Measurements from ENCODE around the gene CASP10. TPM values are rescaled to one million over a fixed set of nuclear protein-coding genes. Genes with fewer than 3 reads are reported as not detected.

Gene CASP10
- total and polyA plus RNA-seq, 9 of the 15 experiments (the other 6 are each of a cell fraction or from before 2014, with no cell fraction given) = 7.1 to 20.4 (median 10.8) TPM

DNA sequence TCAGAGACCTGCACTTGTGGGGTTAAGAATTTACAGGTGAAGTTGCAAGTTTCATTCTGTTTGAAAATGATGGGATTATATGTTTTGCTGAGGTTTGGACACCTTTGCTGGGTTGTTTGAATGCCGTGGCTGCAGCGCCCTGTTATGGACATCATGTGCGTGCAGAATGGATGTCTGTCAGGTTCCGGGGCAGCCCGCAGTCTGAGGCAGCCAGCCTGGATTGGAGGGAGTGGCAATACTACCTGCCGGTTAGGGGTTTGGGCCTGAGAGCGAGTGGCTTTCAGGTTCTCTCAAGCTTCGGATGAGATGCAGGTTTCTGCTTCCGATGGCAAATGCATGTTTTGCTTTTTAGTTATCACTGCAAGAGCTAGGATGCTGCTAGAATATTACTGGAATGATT lies 78.5 kb downstream of the CASP10 start (continued):
- no peak for TF ChIP-seq RAD51 (IDR thresholded peaks at IDR 0.05; ENCODE audit: borderline replicate concordance, low read depth)

DNA sequence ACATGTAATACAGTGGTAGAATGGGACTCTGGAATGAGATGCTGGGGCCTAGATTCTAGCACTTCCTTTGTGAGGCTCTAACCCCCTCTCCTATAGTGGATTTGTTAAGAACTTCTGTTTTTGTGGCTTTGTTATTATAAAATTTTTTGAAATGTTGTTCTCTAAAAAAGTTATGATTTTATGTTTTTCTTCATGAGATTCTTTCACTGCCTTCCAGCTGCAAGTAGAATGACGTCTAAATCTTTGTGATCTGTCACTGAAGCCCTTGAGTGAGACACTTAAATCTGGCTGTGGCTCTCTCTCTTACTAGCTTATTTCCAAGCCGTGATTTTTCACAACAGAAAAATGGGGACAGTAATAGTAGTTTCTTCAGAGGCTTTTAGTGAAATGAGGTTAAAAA lies 79.0 kb downstream of the CASP10 start:
- Histone ChIP-seq H4K20me1 (replicated peaks; ENCODE audit: control insufficient read depth, insufficient read depth, low read length) (no peaks in the 10 kb centered on the region), H3K4me2 (ENCODE audit: insufficient read depth, low read length) (peak overlapping the region; percentile 67), H3K9ac (ENCODE audit: insufficient read depth in 1 of 2, low read depth in 2 of 2, low read length in 2 of 2) (no peak overlapping the region), H3K79me2 (ENCODE audit: control insufficient read depth, insufficient read depth, low read length) (peaks cover 68% of the 10 kb centered on the region), H3K27me3 (ENCODE audit: control insufficient read depth in 2 of 2, insufficient read depth in 2 of 2, low read length in 2 of 2) (no peaks in the 10 kb centered on the region), H3K4me3 (peak overlapping the region; percentile 30), H3K9me3 (replicated peaks; ENCODE audit: control insufficient read depth, insufficient read depth, low read depth, low read length) (no peaks in the 10 kb centered on the region), H2AFZ (ENCODE audit: low read depth, low read length) (no peak overlapping the region), H3K9me1 (ENCODE audit: control insufficient read depth, insufficient read depth, low read length) (no peaks in the 10 kb centered on the region), H3K27ac (ENCODE audit: extremely low read depth, low read depth, low read length) (no peak overlapping the region), H3K4me1 (replicated peaks in 1 of 2; ENCODE audit: control insufficient read depth in 2 of 2, insufficient read depth in 2 of 2, low read length in 2 of 2) (peaks cover 14 to 26% of the 10 kb centered on the region in 2 experiments), H3K36me3 (ENCODE audit: control insufficient read depth, insufficient read depth, low read length) (no peaks in the 10 kb centered on the region)
- WGBS (ENCODE audit: insufficient coverage, low coverage, missing lambda C conversion rate) = 31% methylated on average over 2 of the region's 2 CpGs
- ChIA-PET POLR2A (interaction anchor here (1.2 kb wide), 1 partner anchor 13 kb away, joined by 3 read pairs; no protein-coding TSS in a partner anchor), CTCF (ENCODE audit: low intra/inter-chr PET ratio) (no interaction called here)
- DNase-seq (ENCODE audit: extremely low read depth in 1 of 4, low spot score in 3 of 4) = no peak
- no peak for ATAC-seq
- no peak for FAIRE-seq
- intact Hi-C loops (cut with micrococcal nuclease) = no loop called here
- in situ Hi-C loops (cut with MboI) = no loop called here
- BruUV-seq (replicated peaks) = no TSS peak
- TF ChIP-seq KDM1A (IDR thresholded peaks at IDR 0.05) (peak; percentile 36 to 38; a peak in 1 of 4 replicates), FIP1L1 (IDR thresholded peaks at IDR 0.05; ENCODE audit: low read depth, low read length, poor library complexity, severe bottlenecking) (no peak)

DNA sequence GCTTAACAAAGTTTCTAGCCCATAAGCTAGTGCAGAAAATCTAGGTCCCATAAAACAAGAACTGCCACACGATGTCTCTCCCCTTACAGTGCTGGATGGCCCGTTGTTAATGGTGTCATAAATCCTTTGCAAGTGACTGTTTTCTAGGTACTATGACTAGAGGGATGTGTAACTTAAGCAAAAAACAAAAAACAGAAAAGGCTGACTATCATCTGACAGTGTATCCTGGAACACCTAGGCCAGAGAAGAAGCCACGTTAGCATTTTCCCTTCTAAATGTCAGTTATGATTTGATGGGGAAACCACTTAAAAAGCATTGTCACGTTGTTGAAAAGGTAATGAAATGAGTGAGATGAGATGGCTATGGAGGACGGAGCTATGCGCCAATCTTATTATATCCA lies 79.8 kb downstream of the CASP10 start:
- Histone ChIP-seq H3K79me2 (ENCODE audit: control insufficient read depth, insufficient read depth, low read length) (peaks cover 68% of the 10 kb centered on the region), H3K27ac (ENCODE audit: extremely low read depth, low read depth, low read length) (peak overlapping the region; percentile 24; the same call in 2 of the 3 replicates), H4K20me1 (replicated peaks; ENCODE audit: control insufficient read depth, insufficient read depth, low read length) (no peaks in the 10 kb centered on the region), H3K9ac (ENCODE audit: insufficient read depth in 1 of 2, low read depth in 2 of 2, low read length in 2 of 2) (peak overlapping the region in 1 of 2 experiments; percentile 35; a peak in 2 of 4 replicates), H3K4me3 (no peak overlapping the region), H3K27me3 (ENCODE audit: control insufficient read depth in 2 of 2, insufficient read depth in 2 of 2, low read length in 2 of 2) (no peaks in the 10 kb centered on the region), H2AFZ (ENCODE audit: low read depth, low read length) (no peak overlapping the region), H3K9me1 (ENCODE audit: control insufficient read depth, insufficient read depth, low read length) (no peaks in the 10 kb centered on the region), H3K4me2 (ENCODE audit: insufficient read depth, low read length) (no peak overlapping the region), H3K36me3 (ENCODE audit: control insufficient read depth, insufficient read depth, low read length) (peaks cover 5% of the 10 kb centered on the region; the same call in 2 of the 3 replicates), H3K9me3 (replicated peaks; ENCODE audit: control insufficient read depth, insufficient read depth, low read depth, low read length) (no peaks in the 10 kb centered on the region), H3K4me1 (replicated peaks in 1 of 2; ENCODE audit: control insufficient read depth in 2 of 2, insufficient read depth in 2 of 2, low read length in 2 of 2) (peaks cover 8 to 25% of the 10 kb centered on the region in 2 experiments)
- FAIRE-seq (no peak), DNase-seq (ENCODE audit: extremely low read depth in 1 of 4, low spot score in 3 of 4) (peak in 1 of 4 experiments; percentile 45), ATAC-seq (no peak)
- no TSS peak for BruUV-seq (replicated peaks)
- ChIA-PET CTCF (ENCODE audit: low intra/inter-chr PET ratio) (no interaction called here), POLR2A (interaction anchor here (1.2 kb wide), 1 partner anchor 12 kb away, joined by 3 read pairs; no protein-coding TSS in a partner anchor)
- in situ Hi-C loops (cut with MboI) (no loop called here), intact Hi-C loops (cut with micrococcal nuclease) (no loop called here)
- WGBS (ENCODE audit: insufficient coverage, low coverage, missing lambda C conversion rate) = 44% methylated on average over 5 of the region's 6 CpGs
- TF ChIP-seq, protein P1, sequence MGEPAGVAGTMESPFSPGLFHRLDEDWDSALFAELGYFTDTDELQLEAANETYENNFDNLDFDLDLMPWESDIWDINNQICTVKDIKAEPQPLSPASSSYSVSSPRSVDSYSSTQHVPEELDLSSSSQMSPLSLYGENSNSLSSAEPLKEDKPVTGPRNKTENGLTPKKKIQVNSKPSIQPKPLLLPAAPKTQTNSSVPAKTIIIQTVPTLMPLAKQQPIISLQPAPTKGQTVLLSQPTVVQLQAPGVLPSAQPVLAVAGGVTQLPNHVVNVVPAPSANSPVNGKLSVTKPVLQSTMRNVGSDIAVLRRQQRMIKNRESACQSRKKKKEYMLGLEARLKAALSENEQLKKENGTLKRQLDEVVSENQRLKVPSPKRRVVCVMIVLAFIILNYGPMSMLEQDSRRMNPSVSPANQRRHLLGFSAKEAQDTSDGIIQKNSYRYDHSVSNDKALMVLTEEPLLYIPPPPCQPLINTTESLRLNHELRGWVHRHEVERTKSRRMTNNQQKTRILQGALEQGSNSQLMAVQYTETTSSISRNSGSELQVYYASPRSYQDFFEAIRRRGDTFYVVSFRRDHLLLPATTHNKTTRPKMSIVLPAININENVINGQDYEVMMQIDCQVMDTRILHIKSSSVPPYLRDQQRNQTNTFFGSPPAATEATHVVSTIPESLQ (CRISPR knock-in tag; IDR thresholded peaks at IDR 0.05) = no peak
- TF ChIP-seq ZNF197 (CRISPR knock-in tag; IDR thresholded peaks at IDR 0.05; ENCODE audit: low read depth) (no peak), CC2D1A (IDR thresholded peaks at IDR 0.05) (no peak), C11orf30 (IDR thresholded peaks at IDR 0.05; ENCODE audit: low read depth) (peak; percentile 44), MEIS2 (IDR thresholded peaks at IDR 0.05; ENCODE audit: partially characterized antibody) (peak; percentile 87), ZFP30 (CRISPR knock-in tag; IDR thresholded peaks at IDR 0.05; ENCODE audit: borderline replicate concordance) (no peak), PHF8 (IDR thresholded peaks at IDR 0.05; ENCODE audit: borderline replicate concordance, low read length) (no peak), RAD21 (CRISPR knock-in tag; conservative IDR thresholded peaks at IDR 0.05 in 1 of 2, IDR thresholded peaks at IDR 0.05 in 1 of 2) (peak in 1 of 2 experiments; percentile 12; a peak in 1 of 4 replicates), ASH1L (IDR thresholded peaks at IDR 0.05; ENCODE audit: borderline replicate concordance, low read depth, partially characterized antibody) (no peak), ERF (CRISPR knock-in tag; IDR thresholded peaks at IDR 0.05) (no peak)

Data from K562 (cell line).